Uterus (tissue), 2 donors: ENCODE data around the gene ARFRP1.

Experiments
- CTCF ChIP-seq, 4 experiments: fragments of 200-600 bp in 2 of 4; fragments of 450-650 bp in 2 of 4; sonication (generic) in 2 of 4; IDR thresholded peaks; one replicate each; pipeline ENCODE4 v1.5.1; 2016 to 2019; ENCODE audit warnings: antibody characterized with exemption in 4 of 4, mild to moderate bottlenecking in 2 of 4, moderate library complexity in 1 of 4
- POLR2A ChIP-seq, 2 donors: fragments of 450-650 bp; IDR thresholded peaks; one replicate each; pipeline ENCODE4 v1.6.1; 2016; ENCODE audit warnings: antibody characterized with exemption in 2 of 2, mild to moderate bottlenecking in 1 of 2, moderate library complexity in 1 of 2

GRCh38 chr20:63653041-63653973 lies 54.5 kb downstream of the ARFRP1 start, which contains the start of gene STMN3:
- TF ChIP-seq CTCF (IDR thresholded peaks at IDR 0.05) (no peak), POLR2A (IDR thresholded peaks at IDR 0.05) (no peak)
